HepG2 (cell line): ENCODE data around the gene FITM2. TPM values are rescaled to one million over a fixed set of nuclear protein-coding genes. Genes with fewer than 3 reads are reported as not detected.
A peak's percentile ranks its signal among the peaks of the same experiment; 100 is the strongest.

Source experiments
- ARID3A ChIP-seq: IDR thresholded peaks from 2 replicates; pipeline ENCODE4 v1.6.1; 2012; ENCODE audit warnings: low read depth, low read length, improper control_type of control experiment
- FOXO4 ChIP-seq: sonication (generic); formaldehyde crosslinking; conservative IDR thresholded peaks from 2 replicates; pipeline ENCODE4 v1.8.1; 2023; ENCODE audit warnings: missing genetic modification reagents
- POLR2AphosphoS2 ChIP-seq: IDR thresholded peaks from 2 replicates; pipeline ENCODE4 v1.6.1; 2011; ENCODE audit warnings: low read depth, low read length, improper control_type of control experiment
- RARA ChIP-seq: IDR thresholded peaks from 2 replicates; pipeline ENCODE4 v1.6.1; 2016; ENCODE audit warnings: missing genetic modification reagents, missing compliant biosample characterization
- ZBTB20 ChIP-seq: sonication (generic); formaldehyde crosslinking; IDR thresholded peaks from 2 replicates; pipeline ENCODE4 v1.8.1; 2023; ENCODE audit warnings: missing genetic modification reagents, low read depth, mild to moderate bottlenecking, borderline replicate concordance
- ZFP82 ChIP-seq: sonication (generic); formaldehyde crosslinking; IDR thresholded peaks from 2 replicates; pipeline ENCODE4 v1.5.1; 2020; ENCODE audit warnings: mild to moderate bottlenecking, missing genetic modification reagents, borderline replicate concordance
- ZNF124 ChIP-seq: sonication (generic); formaldehyde crosslinking; IDR thresholded peaks from 2 replicates; pipeline ENCODE4 v1.4.0; 2020; ENCODE audit warnings: missing genetic modification reagents
- ZNF260 ChIP-seq: sonication (generic); formaldehyde crosslinking; IDR thresholded peaks from 2 replicates; pipeline ENCODE4 v1.4.0; 2020; ENCODE audit warnings: missing genetic modification reagents, low read depth, mild to moderate bottlenecking, borderline replicate concordance
- ZNF280B ChIP-seq: sonication (generic); formaldehyde crosslinking; IDR thresholded peaks from 2 replicates; pipeline ENCODE4 v1.5.0; 2020; ENCODE audit warnings: missing genetic modification reagents, mild to moderate bottlenecking, borderline replicate concordance
- ZNF292 ChIP-seq: sonication (generic); formaldehyde crosslinking; IDR thresholded peaks from 2 replicates; pipeline ENCODE4 v1.8.1; 2022; ENCODE audit warnings: mild to moderate bottlenecking, low read depth, missing genetic modification reagents, borderline replicate concordance
- ZNF34 ChIP-seq: sonication (generic); formaldehyde crosslinking; IDR thresholded peaks from 2 replicates; pipeline ENCODE4 v1.4.0; 2020; ENCODE audit warnings: mild to moderate bottlenecking, missing genetic modification reagents, borderline replicate concordance
- polyA plus RNA-seq, 8 experiments: library from polyadenylated mRNA; depleted of rRNA in 3 of 8; stranded (reverse) in 7 of 8; unstranded in 1 of 8; fragments of >200 nt; fragmentation: Illumina TruSeq in 4 of 8; extraction: Trizol in 4 of 8; gene quantifications; 2 replicates each; pipeline versions ENCODE4 v1.2.1 to v1.2.3, GENCODE V29; 2011 to 2016; ENCODE audit warnings: low read depth in 4 of 8, missing spikeins in 1 of 8, mixed read lengths in 1 of 8; ENCODE audit not compliant: insufficient read depth in 1 of 8
- total RNA-seq, 5 experiments: library from RNA; depleted of rRNA; stranded (reverse); fragments of >200 nt; fragmentation: Illumina TruSeq; extraction: Trizol; gene quantifications; 2 replicates each; pipeline ENCODE4 v1.2.3, GENCODE V29; 2016; ENCODE audit warnings: low read depth in 1 of 5
- TF ChIP-seq, protein P1 (sequence below): sonication (generic); formaldehyde crosslinking; IDR thresholded peaks from 2 replicates; pipeline ENCODE4 v1.4.0; 2020; ENCODE audit warnings: missing genetic modification reagents, mild to moderate bottlenecking, borderline replicate concordance
- TF ChIP-seq, protein P2 (sequence below): sonication (generic); formaldehyde crosslinking; IDR thresholded peaks from 2 replicates; pipeline ENCODE4 v1.5.1; 2020; ENCODE audit warnings: missing genetic modification reagents, mild to moderate bottlenecking, borderline replicate concordance
- TF ChIP-seq, protein P3 (sequence below): sonication (generic); formaldehyde crosslinking; IDR thresholded peaks from 2 replicates; pipeline ENCODE4 v1.8.1; 2022; ENCODE audit warnings: mild to moderate bottlenecking, missing genetic modification reagents

Gene FITM2
- total and polyA plus RNA-seq, 2 of the 13 experiments (the other 11 are each of a cell fraction or from before 2014, with no cell fraction given): 9.6 to 24.5 TPM

DNA sequence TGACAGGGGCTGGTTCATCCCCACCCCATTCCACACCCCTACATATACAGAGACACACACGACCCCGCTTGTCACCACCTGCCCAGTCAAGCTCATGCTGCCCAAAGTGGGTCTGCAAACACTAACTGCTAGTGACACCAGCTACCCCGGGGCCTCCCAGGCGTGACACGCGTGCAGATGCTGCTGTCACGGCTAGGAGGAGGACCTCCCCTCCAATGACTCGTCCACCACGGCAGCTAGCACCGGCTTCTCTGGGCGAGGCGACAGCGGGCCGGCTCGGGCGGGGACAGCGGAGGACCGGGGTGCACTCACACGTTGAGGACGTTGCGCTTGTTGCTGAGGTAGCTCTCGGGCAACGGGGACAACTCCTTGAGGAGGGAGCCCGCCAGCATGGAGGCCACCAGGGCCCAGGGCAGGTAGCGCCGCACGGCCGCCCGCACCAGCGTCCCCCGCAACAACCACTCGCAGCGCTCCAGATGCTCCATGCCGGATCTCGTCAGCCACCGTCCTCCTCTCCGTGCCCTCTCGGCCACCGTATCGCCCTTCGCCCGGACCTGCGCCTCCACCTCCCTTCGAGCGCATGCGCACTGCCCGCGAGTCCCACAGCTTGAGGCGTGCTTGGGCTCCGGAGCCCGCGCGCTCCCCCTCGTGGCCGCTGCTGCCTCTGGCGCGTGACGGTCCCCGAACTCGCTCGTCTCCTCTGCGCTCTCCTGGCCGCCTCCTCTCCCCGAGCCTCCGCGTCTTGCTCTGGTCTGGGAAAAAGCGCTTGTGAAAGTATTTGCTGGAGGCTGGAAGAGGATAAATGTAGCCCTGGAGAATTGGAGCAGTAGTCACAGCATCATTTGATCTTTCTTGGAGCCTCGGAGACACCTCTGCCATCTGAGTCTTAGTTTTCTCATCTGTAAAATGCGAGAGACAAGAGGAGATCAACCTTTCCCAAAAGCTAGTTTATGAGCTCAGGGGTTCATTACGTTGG lies at the start of gene FITM2 (continued):
- peak; percentile 100 for TF ChIP-seq ZNF34 (CRISPR knock-in tag)
- TF ChIP-seq, protein P1, sequence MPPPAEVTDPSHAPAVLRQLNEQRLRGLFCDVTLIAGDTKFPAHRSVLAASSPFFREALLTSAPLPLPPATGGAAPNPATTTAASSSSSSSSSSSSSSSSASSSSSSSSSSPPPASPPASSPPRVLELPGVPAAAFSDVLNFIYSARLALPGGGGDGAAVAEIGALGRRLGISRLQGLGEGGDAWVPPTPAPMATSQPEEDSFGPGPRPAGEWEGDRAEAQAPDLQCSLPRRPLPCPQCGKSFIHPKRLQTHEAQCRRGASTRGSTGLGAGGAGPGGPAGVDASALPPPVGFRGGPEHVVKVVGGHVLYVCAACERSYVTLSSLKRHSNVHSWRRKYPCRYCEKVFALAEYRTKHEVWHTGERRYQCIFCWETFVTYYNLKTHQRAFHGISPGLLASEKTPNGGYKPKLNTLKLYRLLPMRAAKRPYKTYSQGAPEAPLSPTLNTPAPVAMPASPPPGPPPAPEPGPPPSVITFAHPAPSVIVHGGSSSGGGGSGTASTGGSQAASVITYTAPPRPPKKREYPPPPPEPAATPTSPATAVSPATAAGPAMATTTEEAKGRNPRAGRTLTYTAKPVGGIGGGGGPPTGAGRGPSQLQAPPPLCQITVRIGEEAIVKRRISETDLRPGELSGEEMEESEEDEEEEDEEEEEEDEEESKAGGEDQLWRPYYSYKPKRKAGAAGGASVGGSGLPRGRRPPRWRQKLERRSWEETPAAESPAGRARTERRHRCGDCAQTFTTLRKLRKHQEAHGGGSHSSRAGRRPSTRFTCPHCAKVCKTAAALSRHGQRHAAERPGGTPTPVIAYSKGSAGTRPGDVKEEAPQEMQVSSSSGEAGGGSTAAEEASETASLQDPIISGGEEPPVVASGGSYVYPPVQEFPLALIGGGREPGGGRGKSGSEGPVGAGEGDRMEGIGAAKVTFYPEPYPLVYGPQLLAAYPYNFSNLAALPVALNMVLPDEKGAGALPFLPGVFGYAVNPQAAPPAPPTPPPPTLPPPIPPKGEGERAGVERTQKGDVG: peak; percentile 56; the same call in 1 of the 2 replicates
- TF ChIP-seq ARID3A: peak; percentile 32; the same call in 1 of the 2 replicates
- TF ChIP-seq ZNF124 (CRISPR knock-in tag): peak; percentile 93
- peak; percentile 98 for TF ChIP-seq ZNF292 (CRISPR knock-in tag)
- TF ChIP-seq, protein P2, sequence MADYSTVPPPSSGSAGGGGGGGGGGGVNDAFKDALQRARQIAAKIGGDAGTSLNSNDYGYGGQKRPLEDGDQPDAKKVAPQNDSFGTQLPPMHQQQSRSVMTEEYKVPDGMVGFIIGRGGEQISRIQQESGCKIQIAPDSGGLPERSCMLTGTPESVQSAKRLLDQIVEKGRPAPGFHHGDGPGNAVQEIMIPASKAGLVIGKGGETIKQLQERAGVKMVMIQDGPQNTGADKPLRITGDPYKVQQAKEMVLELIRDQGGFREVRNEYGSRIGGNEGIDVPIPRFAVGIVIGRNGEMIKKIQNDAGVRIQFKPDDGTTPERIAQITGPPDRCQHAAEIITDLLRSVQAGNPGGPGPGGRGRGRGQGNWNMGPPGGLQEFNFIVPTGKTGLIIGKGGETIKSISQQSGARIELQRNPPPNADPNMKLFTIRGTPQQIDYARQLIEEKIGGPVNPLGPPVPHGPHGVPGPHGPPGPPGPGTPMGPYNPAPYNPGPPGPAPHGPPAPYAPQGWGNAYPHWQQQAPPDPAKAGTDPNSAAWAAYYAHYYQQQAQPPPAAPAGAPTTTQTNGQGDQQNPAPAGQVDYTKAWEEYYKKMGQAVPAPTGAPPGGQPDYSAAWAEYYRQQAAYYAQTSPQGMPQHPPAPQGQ: peak; percentile 22; the same call in 1 of the 2 replicates
- peak; percentile 90 for TF ChIP-seq ZNF280B (CRISPR knock-in tag)
- no peak for TF ChIP-seq ZNF260 (CRISPR knock-in tag)
- TF ChIP-seq FOXO4 (CRISPR knock-in tag): no peak
- peak; percentile 91; the same call in 1 of the 2 replicates for TF ChIP-seq ZBTB20 (CRISPR knock-in tag)
- TF ChIP-seq POLR2AphosphoS2: no peak
- no peak; the same call in 1 of the 2 replicates for TF ChIP-seq ZFP82
- TF ChIP-seq, protein P3, sequence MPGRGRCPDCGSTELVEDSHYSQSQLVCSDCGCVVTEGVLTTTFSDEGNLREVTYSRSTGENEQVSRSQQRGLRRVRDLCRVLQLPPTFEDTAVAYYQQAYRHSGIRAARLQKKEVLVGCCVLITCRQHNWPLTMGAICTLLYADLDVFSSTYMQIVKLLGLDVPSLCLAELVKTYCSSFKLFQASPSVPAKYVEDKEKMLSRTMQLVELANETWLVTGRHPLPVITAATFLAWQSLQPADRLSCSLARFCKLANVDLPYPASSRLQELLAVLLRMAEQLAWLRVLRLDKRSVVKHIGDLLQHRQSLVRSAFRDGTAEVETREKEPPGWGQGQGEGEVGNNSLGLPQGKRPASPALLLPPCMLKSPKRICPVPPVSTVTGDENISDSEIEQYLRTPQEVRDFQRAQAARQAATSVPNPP (CRISPR knock-in tag): no peak
- TF ChIP-seq RARA (CRISPR knock-in tag): peak; percentile 52
